ENCODE results near the gene RAB11FIP4. TPM values are rescaled to one million over a fixed set of nuclear protein-coding genes. Genes with fewer than 3 reads are reported as not detected.

Gene RAB11FIP4
- total RNA-seq, 1 experiment from 2014 or later = under 0.01 TPM

DNA sequence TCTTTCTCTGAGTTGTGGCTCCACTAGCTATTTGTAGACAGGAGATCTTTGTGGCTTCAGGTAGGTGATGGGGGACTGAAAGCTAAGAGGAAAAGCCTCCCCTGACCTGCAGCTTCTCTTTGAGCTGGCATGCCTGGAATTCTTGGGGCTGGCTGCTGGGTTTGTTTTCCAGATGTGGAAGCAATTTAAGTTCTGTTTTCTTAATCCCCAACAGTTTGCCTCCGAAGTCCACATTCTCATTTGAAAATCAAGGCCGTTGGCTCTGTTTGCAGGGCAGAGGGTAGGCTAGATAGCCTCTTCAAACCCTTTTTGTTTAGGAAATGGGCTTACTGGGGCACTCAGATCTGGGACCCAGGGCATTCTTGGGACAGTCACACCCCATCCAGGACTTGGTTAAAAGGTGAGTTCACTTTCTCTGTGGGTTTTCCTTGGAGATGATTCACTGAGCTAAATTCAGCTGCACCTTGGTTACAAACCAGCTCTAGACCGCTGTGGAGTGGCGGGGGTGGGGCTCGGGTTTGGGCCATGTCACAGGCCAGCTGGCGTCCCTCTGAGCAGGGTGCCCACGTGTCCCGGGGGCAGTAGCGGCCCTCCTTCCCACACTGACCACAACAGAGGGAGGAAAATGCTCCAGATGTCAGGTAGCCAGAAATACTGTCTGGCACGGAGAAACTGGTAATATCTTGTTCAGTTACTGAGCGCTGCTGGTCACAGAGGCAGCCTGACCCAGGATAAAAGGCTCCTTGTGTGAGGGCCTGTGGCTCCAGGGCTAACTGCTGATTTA, 108.5 kb downstream of the RAB11FIP4 start:
- DNase-seq (ENCODE audit: low read depth) = peak; percentile 62

DNA sequence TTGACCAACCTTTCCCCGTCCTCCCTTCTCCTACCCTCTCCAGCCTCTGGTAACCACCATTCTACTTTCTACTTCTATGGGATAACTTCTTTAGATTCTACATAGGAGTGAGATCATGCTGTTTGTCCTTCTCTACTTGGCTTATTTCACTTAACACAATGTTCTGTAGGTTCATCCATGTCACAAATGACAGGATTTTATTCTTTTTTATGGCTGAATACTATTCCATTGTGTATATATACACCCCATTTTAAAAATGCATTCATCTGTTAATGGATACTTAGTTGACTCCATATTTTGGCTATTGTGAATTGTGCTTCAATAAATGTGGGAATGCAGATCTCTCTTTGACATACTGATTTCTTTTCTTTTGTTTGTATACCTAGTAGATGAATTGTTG, 115.0 kb downstream of the RAB11FIP4 start:
- DNase-seq (ENCODE audit: low read depth) = no peak

GRCh38 chr17:31508288-31509094, 117.0 kb downstream of the RAB11FIP4 start:
- no peak for DNase-seq (ENCODE audit: low read depth)

DNA sequence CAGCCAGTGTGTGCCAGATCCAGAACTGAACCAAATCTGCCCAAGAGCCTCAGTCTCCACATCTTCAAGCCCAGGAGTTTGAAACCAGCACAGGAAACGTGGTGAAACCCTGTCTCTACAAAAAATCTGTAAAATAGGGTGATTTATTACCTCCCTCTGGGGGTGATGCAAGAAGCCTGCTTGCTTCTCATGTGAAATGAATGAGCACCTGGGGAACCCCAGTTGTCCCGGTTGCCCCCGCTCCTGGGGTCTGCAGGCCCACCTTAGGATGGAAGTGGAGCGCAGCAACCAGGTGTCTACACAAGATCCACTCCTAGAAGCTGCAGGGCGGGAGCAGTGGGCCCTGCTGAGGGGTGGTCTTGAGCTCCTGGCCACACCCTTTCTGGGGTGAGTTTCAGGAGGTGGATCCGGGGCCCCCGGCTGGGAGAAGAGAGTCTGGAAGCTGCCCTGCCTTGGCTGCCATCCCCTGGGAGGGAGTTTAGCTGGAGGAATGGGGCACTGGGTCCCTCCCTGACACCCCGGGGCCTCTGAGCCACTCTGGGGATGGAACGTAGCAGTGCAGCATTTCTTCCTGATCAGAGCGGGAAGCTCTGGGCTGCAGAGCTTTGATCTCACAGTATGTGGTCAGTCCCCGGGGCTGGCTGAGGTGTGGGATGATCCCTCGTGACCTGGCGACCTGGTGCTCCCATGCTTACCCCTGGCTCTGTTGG, 117.8 kb downstream of the RAB11FIP4 start:
- DNase-seq (ENCODE audit: low read depth) = no peak

DNA sequence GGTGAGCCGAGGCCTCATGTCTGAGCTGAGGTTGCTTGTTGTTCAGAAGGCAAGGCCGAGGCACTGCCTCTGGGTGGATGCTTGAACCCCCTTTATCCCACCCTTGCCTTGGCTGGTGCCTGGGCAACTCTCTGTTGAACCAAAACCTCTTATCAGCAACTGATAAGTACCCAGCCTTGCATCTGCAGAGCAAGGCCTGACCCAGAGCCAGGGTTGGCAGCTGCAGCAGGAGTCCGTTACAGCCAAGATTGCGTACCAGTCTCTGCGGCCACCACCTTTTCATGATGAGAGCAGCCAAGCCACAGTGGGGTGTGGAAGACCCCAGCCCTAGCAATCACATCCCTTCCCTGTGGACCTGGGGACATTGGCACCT, 118.3 kb downstream of the RAB11FIP4 start:
- DNase-seq (ENCODE audit: low read depth) = no peak

DNA sequence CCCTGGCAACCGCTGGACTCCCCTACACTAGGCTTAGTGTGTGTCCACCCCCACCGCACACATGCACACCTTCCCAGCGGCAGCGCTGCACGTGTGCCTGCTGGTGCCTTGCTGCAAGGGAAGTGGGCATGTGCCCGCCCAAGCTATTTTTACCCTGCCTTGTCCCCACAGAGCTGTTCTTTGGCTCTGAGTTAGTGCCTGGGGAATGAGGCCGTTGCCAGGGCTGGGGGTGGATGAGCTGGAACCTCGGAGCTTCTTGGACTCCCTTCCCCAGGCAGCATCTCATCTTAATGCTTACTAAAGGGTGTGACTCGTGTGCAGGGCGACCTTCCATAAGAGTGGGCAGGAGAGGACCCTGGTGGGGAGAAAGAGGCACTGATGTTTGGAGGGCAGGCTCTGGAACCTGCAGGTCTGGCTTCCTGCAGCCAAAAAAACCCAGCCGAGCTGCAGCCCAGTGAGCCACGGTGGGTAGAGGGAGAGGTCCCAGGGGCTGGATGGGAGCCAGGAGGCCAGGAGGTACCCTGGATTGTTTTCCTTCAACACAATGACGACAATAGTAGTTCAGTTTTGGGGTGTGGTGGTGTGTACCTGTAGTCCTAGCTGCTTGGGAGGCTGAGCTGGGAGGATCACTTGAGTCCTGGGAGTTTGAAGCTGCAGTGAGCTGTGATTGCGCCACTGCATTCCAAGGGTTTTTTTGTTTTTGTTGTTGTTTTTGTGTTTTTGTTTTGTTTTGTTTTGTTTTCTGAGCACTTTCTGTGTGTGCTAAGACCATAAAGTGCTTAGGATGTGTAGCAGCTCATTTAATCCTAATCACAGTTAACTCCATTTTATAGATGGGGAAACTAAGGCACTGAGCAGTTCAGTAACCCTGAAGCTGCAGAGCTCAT, 119.1 kb downstream of the RAB11FIP4 start:
- DNase-seq (ENCODE audit: low read depth) = no peak

- no peak for DNase-seq (ENCODE audit: low read depth)
Measured at GRCh38 chr17:31511195-31511578, 119.7 kb downstream of the RAB11FIP4 start.

DNA sequence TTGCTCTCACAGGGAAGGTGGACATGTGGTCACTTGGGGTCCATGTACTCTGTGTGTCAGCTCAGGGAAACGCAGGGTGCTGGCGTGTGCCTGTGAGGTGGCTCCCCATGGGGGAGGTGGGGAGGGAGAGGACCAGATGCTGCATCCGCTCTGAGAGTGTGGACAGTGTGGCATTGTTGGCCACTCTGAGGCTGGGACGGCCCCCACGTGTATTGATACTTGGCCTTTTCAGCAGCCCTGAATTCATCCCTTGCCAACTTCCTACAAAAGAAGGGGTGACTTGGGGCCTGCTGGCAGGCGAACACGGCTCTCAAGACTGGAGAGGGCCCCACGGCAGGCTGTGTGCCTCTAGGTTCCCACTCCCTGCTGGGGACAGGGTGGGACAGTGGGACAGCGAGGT, 120.1 kb downstream of the RAB11FIP4 start:
- DNase-seq (ENCODE audit: low read depth) = no peak

- DNase-seq (ENCODE audit: low read depth) = no peak
Measured at GRCh38 chr17:31512104-31512740, 120.7 kb downstream of the RAB11FIP4 start.

DNA sequence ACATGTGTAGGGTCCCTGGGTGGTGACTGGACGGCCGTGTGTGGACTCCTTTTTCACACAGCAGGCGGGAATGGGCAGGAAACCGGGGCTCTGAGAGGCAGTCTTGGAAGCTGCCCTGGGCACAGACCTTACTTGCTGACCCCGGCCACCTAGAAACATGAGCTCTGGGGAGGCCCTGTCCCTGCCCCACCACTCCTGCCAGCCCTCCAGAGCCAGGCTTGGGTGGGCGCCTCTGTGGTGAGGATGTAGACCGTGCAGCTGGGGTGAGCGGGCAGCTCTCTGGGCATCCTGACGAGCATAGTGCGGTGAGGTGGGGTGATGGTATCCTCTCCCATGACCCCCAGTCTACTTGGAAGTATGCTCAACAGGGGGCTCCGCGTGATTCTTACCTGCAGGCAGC, 121.3 kb downstream of the RAB11FIP4 start:
- DNase-seq (ENCODE audit: low read depth) = no peak

DNA sequence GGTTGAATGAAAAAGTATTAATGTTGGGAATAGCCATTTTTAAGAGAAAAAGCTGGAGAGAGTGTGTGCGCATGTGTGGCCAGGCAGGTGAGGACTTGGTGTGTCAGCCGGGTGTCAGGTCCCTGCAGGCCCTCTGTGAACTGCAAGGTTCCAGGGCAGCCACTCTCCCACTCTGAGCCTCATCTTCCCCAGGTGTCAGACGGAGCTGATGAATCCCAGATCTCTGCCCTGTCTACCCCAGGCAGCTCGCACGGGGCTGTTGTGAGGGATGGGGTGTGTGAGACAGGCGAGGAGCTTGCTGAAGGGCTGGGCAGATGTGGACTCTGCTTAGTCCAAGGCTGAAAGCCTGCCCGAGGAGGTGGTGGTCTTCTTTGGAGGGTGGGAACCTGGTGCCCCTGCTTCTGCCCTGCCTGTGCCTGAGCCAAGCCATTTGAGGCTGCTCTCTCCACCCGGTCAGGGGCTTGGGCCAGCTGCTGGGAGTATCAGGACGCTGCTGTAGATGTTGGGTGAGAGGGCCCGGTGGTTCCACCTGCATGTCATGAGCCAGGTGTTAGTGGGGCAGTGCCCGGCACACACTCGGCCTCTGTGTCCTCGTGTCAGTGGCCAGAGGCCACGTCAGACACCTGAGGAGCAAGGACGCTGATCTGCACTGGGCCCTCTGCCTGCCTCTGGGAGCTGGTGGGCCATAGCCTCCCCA, 122.4 kb downstream of the RAB11FIP4 start:
- DNase-seq (ENCODE audit: low read depth) = no peak

- no peak for DNase-seq (ENCODE audit: low read depth)
Measured at GRCh38 chr17:31515267-31515666, 123.8 kb downstream of the RAB11FIP4 start.

DNA sequence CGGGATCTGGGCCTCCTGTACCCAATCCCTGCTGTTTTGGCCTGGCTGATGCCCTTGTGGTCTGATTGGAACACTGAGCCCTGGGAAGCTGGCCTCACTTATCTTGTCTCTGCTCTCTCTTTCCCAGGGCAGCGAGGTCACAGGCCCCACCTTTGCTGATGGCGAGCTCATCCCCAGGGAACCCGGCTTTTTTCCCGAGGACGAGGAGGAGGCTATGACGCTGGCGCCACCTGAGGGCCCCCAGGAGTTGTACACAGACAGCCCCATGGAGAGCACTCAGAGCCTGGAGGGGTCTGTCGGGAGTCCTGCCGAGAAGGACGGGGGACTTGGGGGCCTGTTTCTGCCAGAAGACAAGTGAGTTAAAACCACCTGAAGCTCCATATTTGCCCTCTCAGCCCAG, 126.0 kb downstream of the RAB11FIP4 start:
- DNase-seq (ENCODE audit: low read depth) = no peak

- DNase-seq (ENCODE audit: low read depth) = no peak
Measured at GRCh38 chr17:31518478-31518877, 127.0 kb downstream of the RAB11FIP4 start.

- no peak for DNase-seq (ENCODE audit: low read depth)
Measured at GRCh38 chr17:31521632-31522283, 130.3 kb downstream of the RAB11FIP4 start.

- no peak for DNase-seq (ENCODE audit: low read depth)
Measured at GRCh38 chr17:31522284-31522931, 130.9 kb downstream of the RAB11FIP4 start.

GRCh38 chr17:31522987-31523495, 131.6 kb downstream of the RAB11FIP4 start:
- DNase-seq (ENCODE audit: low read depth) = no peak

DNA sequence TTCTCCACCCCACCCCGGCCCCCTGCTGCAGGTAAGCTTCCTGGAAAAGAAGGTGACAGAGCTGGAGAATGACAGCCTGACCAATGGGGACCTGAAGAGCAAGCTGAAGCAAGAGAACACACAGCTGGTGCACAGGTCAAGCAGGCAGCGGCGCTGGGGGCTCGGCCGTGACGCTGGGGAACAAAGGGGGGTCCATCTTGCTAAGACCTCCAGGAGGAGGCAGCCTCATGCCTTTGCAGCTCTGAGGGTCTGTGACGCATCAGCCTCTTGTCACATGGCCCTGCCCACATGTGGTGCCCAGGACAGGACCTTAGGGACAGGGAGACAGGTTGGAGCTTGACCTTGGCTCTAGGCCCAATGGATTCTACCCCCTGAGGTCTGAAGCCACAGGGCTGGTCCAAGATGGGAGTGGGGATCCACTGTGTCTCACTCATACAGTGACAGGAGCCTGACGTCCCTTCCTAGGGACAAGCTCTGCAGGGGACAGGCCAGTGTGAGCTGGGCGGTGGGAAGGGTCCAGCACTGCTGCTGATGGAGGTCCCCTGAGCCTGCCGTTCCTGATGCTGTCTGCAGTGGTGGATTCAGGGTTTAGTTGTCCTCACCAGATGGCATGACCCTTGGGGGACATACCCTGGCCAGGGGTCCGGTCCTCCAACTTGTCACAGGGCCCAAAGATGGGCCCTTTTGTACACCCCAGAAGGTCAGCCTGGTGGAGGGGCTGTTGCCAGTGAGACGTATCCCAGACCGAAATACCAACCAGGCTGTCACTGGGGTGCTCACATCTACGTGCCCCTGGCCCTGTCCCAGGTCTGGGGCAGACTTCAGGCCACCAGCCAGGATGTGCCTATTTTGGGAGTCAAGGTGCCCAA, 132.6 kb downstream of the RAB11FIP4 start:
- no peak for DNase-seq (ENCODE audit: low read depth)
